Vagina (tissue), 2 donors: ENCODE data around the gene TPRN.

Source experiments
- POLR2A ChIP-seq, 2 donors: fragments of 450-650 bp; IDR thresholded peaks; one replicate each; pipeline ENCODE4 v1.6.1; 2017; ENCODE audit warnings: antibody characterized with exemption in 2 of 2, mild to moderate bottlenecking in 2 of 2, moderate library complexity in 2 of 2
- POLR2AphosphoS5 ChIP-seq, 2 donors: sonication (generic); formaldehyde crosslinking; IDR thresholded peaks; one replicate each; pipeline ENCODE4 v1.9.0; 2017; ENCODE audit warnings: antibody characterized with exemption in 2 of 2, mild to moderate bottlenecking in 2 of 2, low read depth in 1 of 2; ENCODE audit not compliant: insufficient read depth in 1 of 2

GRCh38 chr9:137222190-137223077 is 21.9 kb upstream of the TPRN start, which contains the start of gene RNF208:
- TF ChIP-seq POLR2A (IDR thresholded peaks at IDR 0.05) (no peak), POLR2AphosphoS5 (IDR thresholded peaks at IDR 0.05; ENCODE audit: insufficient read depth in 1 of 2, low read depth in 1 of 2) (no peak)
